RWPE1 (cell line): ENCODE results near the gene MRPL43.
A peak's percentile ranks its signal among the peaks of the same experiment; 100 is the strongest.

ENCODE experiments used
- CTCF ChIA-PET: fragments of 350-600 bp; sonication (Branson Sonifier 250); formaldehyde crosslinking; extraction: SDS; loops from one replicate; lab custom pipeline; 2021; lab: Yijun Ruan, JAX
- POLR2A ChIA-PET: fragments of 400-600 bp; formaldehyde crosslinking; extraction: SDS; loops from one replicate; lab custom pipeline; 2020; ENCODE audit warnings: antibody characterized with exemption; ENCODE audit not compliant: low non-redundant PET; lab: Yijun Ruan, JAX
- DNase-seq: peaks from one replicate; pipeline ENCODE4 v3.0.0; 2012; ENCODE audit warnings: low spot score
- H3K27ac ChIP-seq: fragments of 450-650 bp; 2 replicates; pipeline ENCODE4 v1.5.1; 2017
- CTCF ChIP-seq: fragments of 450-650 bp; conservative IDR thresholded peaks from 2 replicates; pipeline ENCODE4 v1.5.1; 2017; ENCODE audit warnings: low read depth, mild to moderate bottlenecking

Gene MRPL43

GRCh38 chr10:101032637-101033224, 45.4 kb upstream of the MRPL43 start:
- peak; percentile 85 for DNase-seq
- TF ChIP-seq CTCF = no peak
- ChIA-PET POLR2A (interaction anchor here (0.6 to 1.2 kb wide), 2 partner anchors 10 to 34 kb away, joined by 3 to 4 read pairs; no protein-coding TSS in a partner anchor), CTCF (interaction anchor here (0.5 to 1.4 kb wide), 5 partner anchors 9 to 100 kb away, joined by 3 to 12 read pairs (median 3); no protein-coding TSS in a partner anchor)
- H3K27ac ChIP-seq = peak overlapping the region; percentile 99

GRCh38 chr10:101031796-101032636, 44.7 kb upstream of the MRPL43 start:
- ChIA-PET CTCF (interaction anchor here (0.5 to 1.6 kb wide), 12 partner anchors 10 to 1367 kb away, joined by 3 to 12 read pairs (median 3); partner anchors contain the start of gene LZTS2), POLR2A (interaction anchor here (0.6 to 1.2 kb wide), 2 partner anchors 11 to 34 kb away, joined by 3 to 4 read pairs; no protein-coding TSS in a partner anchor)
- DNase-seq = peak; percentile 47
- no peak for TF ChIP-seq CTCF
- peak overlapping the region; percentile 99 for H3K27ac ChIP-seq

GRCh38 chr10:101031128-101031795, 44.0 kb upstream of the MRPL43 start, which contains the start of the genes PDZD7 and SFXN3:
PDZD7 (minus strand) TSS chr10:101031129; CDS start chr10:101030219, 910 bp downstream.
SFXN3 (plus strand) TSS chr10:101031234; CDS start chr10:101034695, 3,461 bp downstream.
- peak; percentile 99 for DNase-seq
- no peak for TF ChIP-seq CTCF
- H3K27ac ChIP-seq = peak within 1 kb of the TSS; percentile 99
- POLR2A ChIA-PET = interaction anchor here (1.1 kb wide), 1 partner anchor 20 kb away, joined by 5 read pairs; no protein-coding TSS in a partner anchor
- CTCF ChIA-PET = interaction anchor here (0.6 to 1.6 kb wide), 13 partner anchors 10 to 1368 kb away, joined by 3 to 12 read pairs (median 4); partner anchors contain the start of gene LZTS2

- ChIA-PET POLR2A (interaction anchor here (1.1 to 1.6 kb wide), 2 partner anchors 12 to 21 kb away, joined by 5 read pairs; no protein-coding TSS in a partner anchor), CTCF (interaction anchor here (1.2 to 1.6 kb wide), 6 partner anchors 12 to 65 kb away, joined by 3 to 8 read pairs (median 6); partner anchors contain the start of gene LZTS2)
- peak; percentile 51 for DNase-seq
- TF ChIP-seq CTCF = no peak
- H3K27ac ChIP-seq = peak overlapping the region; percentile 99
Observed at GRCh38 chr10:101030496-101031127, 43.3 kb upstream of the MRPL43 start.

- CTCF ChIA-PET = interaction anchor here (0.6 to 1.6 kb wide), 9 partner anchors 11 to 33 kb away, joined by 3 to 8 read pairs (median 4); partner anchors contain the start of gene LZTS2
- POLR2A ChIA-PET = interaction anchor here (1.3 to 1.6 kb wide), 2 partner anchors 13 to 31 kb away, joined by 3 to 5 read pairs; no protein-coding TSS in a partner anchor
- no peak for TF ChIP-seq CTCF
- no peak for DNase-seq
- H3K27ac ChIP-seq = peak overlapping the region; percentile 99
Observed at GRCh38 chr10:101029520-101030295, 42.4 kb upstream of the MRPL43 start.
